ENCODE data around the gene SLC31A1.
"Not testable (repeated sequence)": the region's sequence is repeated elsewhere in the genome, so short reads cannot be mapped to it uniquely, and the experiment has no call there.

Gene SLC31A1

GRCh38 chr9:113220467-113221002, 809 bp upstream of the SLC31A1 start:
- DNase-seq (ENCODE audit: low read depth, low spot score) = no peak

GRCh38 chr9:113221800-113222481, 597 bp downstream of the SLC31A1 start:
- no peak for DNase-seq (ENCODE audit: low read depth, low spot score)

- no peak for DNase-seq (ENCODE audit: low read depth, low spot score)
These were observed 1.1 kb downstream of the SLC31A1 start for GRCh38 chr9:113222482-113222841.

- DNase-seq (ENCODE audit: low read depth, low spot score) = no peak
These were observed 2.6 kb downstream of the SLC31A1 start for GRCh38 chr9:113223963-113224362.

- DNase-seq (ENCODE audit: low read depth, low spot score) = no peak
These were observed 6.1 kb downstream of the SLC31A1 start for GRCh38 chr9:113227436-113227835.

GRCh38 chr9:113228130-113228665, 6.9 kb downstream of the SLC31A1 start:
- no peak for DNase-seq (ENCODE audit: low read depth, low spot score)

- DNase-seq (ENCODE audit: low read depth, low spot score) = no peak
These were observed 10.4 kb downstream of the SLC31A1 start for GRCh38 chr9:113231701-113232100.

- not testable (repeated sequence) for DNase-seq (ENCODE audit: low read depth, low spot score)
These were observed 14.4 kb downstream of the SLC31A1 start for GRCh38 chr9:113235701-113236255.

- no peak for DNase-seq (ENCODE audit: low read depth, low spot score)
These were observed 15.7 kb downstream of the SLC31A1 start for GRCh38 chr9:113237026-113237425.

GRCh38 chr9:113238202-113238858, 17.0 kb downstream of the SLC31A1 start:
- no peak for DNase-seq (ENCODE audit: low read depth, low spot score)

- DNase-seq (ENCODE audit: low read depth, low spot score) = no peak
These were observed 17.5 kb downstream of the SLC31A1 start for GRCh38 chr9:113238859-113239232.

GRCh38 chr9:113241161-113241560, 19.8 kb downstream of the SLC31A1 start:
- no peak for DNase-seq (ENCODE audit: low read depth, low spot score)

- DNase-seq (ENCODE audit: low read depth, low spot score) = no peak
These were observed 23.2 kb downstream of the SLC31A1 start for GRCh38 chr9:113244556-113244955.

GRCh38 chr9:113245894-113246293, 24.6 kb downstream of the SLC31A1 start:
- DNase-seq (ENCODE audit: low read depth, low spot score) = no peak

GRCh38 chr9:113246928-113247327, 25.6 kb downstream of the SLC31A1 start:
- no peak for DNase-seq (ENCODE audit: low read depth, low spot score)

GRCh38 chr9:113247640-113248039, 26.3 kb downstream of the SLC31A1 start:
- DNase-seq (ENCODE audit: low read depth, low spot score) = no peak

- DNase-seq (ENCODE audit: low read depth, low spot score) = not testable (repeated sequence)
These were observed 28.3 kb downstream of the SLC31A1 start for GRCh38 chr9:113249661-113250060.

GRCh38 chr9:113250807-113251206, 29.5 kb downstream of the SLC31A1 start:
- DNase-seq (ENCODE audit: low read depth, low spot score) = no peak

GRCh38 chr9:113254991-113255390, 33.6 kb downstream of the SLC31A1 start:
- no peak for DNase-seq (ENCODE audit: low read depth, low spot score)

GRCh38 chr9:113255438-113255837, 34.1 kb downstream of the SLC31A1 start:
- no peak for DNase-seq (ENCODE audit: low read depth, low spot score)

GRCh38 chr9:113257863-113258262, 36.5 kb downstream of the SLC31A1 start:
- DNase-seq (ENCODE audit: low read depth, low spot score) = no peak

- DNase-seq (ENCODE audit: low read depth, low spot score) = no peak
These were observed 36.9 kb downstream of the SLC31A1 start for GRCh38 chr9:113258282-113258681.
